Anterior cingulate cortex (tissue), 58 donors: ENCODE data around the gene IFFO2.
"Not testable (repeated sequence)": the region's sequence is repeated elsewhere in the genome, so short reads cannot be mapped to it uniquely, and the experiment has no call there.

ENCODE experiments used
- DNase-seq, 58 donors: peaks; one replicate each; lab custom pipeline; 2025; lab: John Stamatoyannopoulos, UW

IFFO2 gene

GRCh38 chr1:18902523-18903290 is 53.8 kb downstream of the IFFO2 start, which contains the start of gene ALDH4A1:
TSS of gene ALDH4A1 (minus strand) at chr1:18902555. CDS start at chr1:18902523, 32 bp downstream.
- DNase-seq: peak; percentile 63 to 99 (median 95)

- DNase-seq: peak in 5 of 58 donors; percentile 49 to 63 (median 57)
Measured at GRCh38 chr1:18901952-18902522, 54.4 kb downstream of the IFFO2 start.

DNA sequence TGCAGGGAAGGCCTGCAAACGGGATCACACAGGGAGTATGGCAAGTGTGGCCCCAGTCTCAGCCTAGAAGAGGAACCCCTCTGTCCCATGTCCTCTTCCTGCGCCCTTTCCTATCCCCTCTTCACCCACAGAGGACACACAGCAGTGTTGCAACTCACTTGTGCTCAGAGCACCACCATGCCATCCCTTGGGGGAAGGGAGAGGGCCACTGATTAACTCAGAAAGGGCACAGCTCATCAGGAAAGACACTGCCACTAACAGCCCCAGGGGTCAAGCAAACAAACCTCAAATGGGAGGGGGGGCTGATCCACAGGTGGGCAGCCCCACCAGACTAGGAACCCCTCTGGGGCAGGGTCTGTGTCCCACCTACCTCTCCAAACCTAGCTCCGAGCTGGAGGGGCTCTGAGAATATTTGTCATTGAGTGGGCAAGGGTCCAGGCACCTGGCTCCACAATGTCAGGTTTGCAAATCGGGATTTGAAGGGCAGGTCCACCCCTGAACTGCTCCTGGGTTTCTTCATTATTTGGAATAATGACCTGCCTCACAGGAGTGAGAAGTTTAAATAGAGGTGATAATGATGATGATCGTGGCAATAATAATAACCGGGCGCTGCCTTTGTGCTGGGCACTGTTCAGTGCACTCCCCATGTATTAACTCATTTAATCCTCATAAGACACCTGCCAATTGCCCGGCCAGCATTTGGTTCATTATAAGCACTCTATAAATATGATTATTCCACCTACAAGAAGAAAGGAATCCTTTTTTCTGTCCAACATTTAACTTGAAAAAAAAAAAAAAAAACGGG is 55.1 kb downstream of the IFFO2 start:
- no peak for DNase-seq

- DNase-seq: peak in 2 of 58 donors; percentile 24 to 40
Measured at GRCh38 chr1:18900303-18900841, 56.1 kb downstream of the IFFO2 start.

DNA sequence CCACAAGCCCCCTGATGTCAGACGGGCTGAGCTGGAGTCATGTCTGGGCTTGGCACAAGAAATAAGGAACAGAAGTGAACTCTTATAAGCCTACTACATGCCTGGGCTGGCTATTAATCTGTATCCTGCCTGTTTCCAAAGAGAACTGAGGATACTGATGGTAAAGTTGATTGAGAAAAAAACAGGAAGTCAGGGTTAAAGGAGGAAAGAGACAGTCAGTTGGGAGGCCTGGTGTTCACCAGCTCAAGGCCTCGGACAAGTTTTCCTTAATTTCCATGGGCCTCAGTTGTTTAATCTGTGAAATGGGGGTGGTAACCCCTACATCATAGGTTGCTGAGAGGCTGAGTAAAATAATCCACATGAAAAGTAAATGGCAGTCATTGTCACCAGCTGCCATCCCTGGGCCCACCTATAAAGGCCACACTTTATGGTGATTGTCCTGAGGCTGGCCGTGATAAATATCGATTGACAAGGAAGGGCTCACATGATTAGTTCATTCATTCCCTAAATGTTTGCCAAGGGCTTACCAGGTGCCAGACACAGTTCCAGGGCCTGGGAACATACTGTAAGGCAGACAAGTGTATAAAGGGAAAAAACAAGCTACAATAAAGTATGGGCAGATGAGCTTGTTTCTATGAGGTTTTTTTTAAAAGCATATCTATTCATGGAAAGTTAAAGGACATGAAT is 57.0 kb downstream of the IFFO2 start:
- no peak for DNase-seq

- DNase-seq: no peak
Measured at GRCh38 chr1:18898567-18898966, 57.9 kb downstream of the IFFO2 start.

- no peak for DNase-seq
Measured at GRCh38 chr1:18895317-18895716, 61.2 kb downstream of the IFFO2 start.

GRCh38 chr1:18893120-18893519 is 63.4 kb downstream of the IFFO2 start:
- DNase-seq: no peak

DNA sequence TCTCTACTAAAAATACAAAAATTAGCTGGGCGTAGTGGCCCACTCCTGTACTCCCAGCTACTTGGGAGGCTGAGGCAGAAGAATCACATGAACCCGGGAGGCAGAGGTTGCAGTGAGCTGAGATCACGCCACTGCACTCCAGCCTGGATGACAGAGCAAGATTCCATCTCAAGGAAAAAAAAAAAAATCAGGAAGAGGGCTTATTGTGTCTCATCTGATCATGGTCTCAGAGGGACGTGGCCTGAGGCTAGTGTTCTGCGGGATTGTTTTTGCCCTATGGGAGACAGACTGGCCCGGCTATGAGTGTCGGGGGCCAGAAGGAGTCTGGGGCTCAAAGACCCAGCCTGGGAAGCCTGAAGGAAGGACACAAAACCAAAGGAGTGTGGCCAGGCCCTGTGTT is 64.6 kb downstream of the IFFO2 start:
- DNase-seq: not testable (repeated sequence)

- no peak for DNase-seq
Measured at GRCh38 chr1:18891426-18891780, 65.1 kb downstream of the IFFO2 start.

- peak in 44 of 58 donors; percentile 4 to 68 (median 27) for DNase-seq
Measured at GRCh38 chr1:18890706-18891425, 65.6 kb downstream of the IFFO2 start.

GRCh38 chr1:18886003-18886335 is 70.5 kb downstream of the IFFO2 start:
- DNase-seq: peak in 4 of 58 donors; percentile 3 to 39 (median 24)

- no peak for DNase-seq
Measured at GRCh38 chr1:18885311-18886002, 71.0 kb downstream of the IFFO2 start.

GRCh38 chr1:18884727-18885126 is 71.7 kb downstream of the IFFO2 start:
- DNase-seq: no peak

DNA sequence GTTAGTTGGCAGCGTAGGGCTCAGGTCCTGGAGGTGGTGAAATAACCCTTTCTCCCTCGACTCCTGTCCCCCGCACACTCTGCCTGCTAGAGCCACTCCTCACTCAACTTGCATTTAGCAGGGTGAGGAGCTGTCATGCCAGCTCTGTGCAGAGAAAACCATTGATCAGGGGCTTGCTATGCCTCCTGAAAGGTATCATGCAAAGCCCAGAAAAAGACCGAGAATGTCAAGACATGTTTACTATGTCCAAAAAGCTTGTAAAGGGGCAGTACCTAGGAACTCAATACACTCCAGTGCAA is 72.1 kb downstream of the IFFO2 start:
- no peak for DNase-seq

DNA sequence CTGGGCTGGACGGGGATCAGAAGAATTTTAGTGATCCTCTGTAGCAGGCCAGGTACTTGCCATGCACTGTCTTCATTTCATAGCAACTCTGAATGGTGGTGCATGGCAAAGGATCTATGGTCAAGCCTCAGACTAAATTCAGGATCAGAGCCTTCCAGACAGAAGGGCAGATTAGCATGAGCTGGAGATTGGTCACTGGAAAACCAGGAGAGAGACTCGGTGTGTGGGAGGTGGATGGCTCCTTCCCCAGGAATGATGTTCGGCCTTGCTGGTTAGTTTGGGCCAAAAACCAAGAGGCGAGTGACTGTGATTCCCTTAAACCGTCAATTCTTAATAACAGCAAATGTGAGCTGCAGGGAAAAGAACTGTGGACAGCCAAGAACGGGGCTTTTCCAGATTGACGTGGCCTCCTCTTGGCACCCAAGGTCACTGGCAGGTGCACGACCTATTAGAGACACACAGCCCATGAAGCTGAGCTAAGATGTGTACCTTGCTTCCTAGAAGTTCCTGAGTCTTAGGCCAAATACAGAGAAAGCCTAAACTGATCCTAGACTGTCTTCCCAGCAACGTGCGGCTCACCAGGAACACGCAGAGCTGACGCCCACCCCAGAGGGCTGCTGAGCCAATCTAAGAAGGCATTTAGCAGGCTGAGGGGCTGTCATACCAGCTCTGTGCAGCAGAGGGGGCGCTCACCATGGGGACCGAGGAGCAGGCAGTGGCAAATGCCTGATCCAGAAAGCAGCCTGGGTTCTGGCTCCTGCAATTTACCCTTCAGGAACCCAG is 72.6 kb downstream of the IFFO2 start:
- DNase-seq: peak in 56 of 58 donors; percentile 12 to 88 (median 64)

DNA sequence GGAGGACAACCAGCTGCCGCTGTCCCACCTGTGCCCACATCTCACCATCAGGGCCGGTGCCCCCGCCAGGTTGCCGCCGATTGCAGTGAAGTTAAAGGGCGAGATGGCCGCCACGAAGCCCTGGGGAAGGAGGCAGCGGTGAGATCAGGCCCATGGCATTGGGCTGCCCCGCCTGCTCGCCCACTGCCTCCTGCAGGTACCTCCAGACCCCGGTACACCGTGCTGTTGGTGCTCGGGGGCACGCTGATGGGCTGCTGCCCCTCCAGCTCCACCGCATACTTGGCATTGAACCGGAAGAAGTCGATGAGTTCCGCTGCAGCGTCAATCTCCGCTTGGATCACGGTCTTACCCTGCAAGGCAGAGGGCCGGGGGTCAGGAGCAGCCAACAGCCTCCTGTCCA is 73.4 kb downstream of the IFFO2 start:
- no peak for DNase-seq

- peak in 32 of 58 donors; percentile 5 to 73 (median 19) for DNase-seq
Measured at GRCh38 chr1:18882486-18882885, 74.0 kb downstream of the IFFO2 start.
